Right atrium auricular region (tissue), 2 donors: ENCODE data around the gene PIK3R3. TPM values are rescaled to one million over a fixed set of nuclear protein-coding genes. Genes with fewer than 3 reads are reported as not detected.
A peak's percentile ranks its signal among the peaks of the same experiment; 100 is the strongest.

Experiments
- DNase-seq: peaks from one replicate; pipeline ENCODE4 v3.0.0-alpha.2; 2019; ENCODE audit warnings: low spot score
- H3K27ac ChIP-seq, 2 donors: fragments of 200-600 bp; sonication (generic); 1 replicate in 1 of 2; 2 replicates in 1 of 2; pipeline ENCODE4 v1.5.1; 2016 to 2019
- H3K27me3 ChIP-seq, 2 donors: fragments of 200-600 bp; sonication (generic); one replicate each; pipeline versions ENCODE4 v1.5.1 to v1.6.0; 2017 to 2019
- H3K36me3 ChIP-seq: fragments of 200-600 bp; sonication (generic); one replicate; pipeline ENCODE4 v1.5.1; 2016
- H3K4me1 ChIP-seq, 2 donors: fragments of 200-600 bp; sonication (generic); one replicate each; pipeline versions ENCODE4 v1.5.1 to v1.6.0; 2017 to 2019
- H3K4me3 ChIP-seq, 2 donors: fragments of 200-600 bp; sonication (generic); 1 replicate in 1 of 2; 2 replicates in 1 of 2; pipeline ENCODE4 v1.5.1; 2017 to 2019; ENCODE audit warnings: mild to moderate bottlenecking in 1 of 2, moderate library complexity in 1 of 2
- H3K9me3 ChIP-seq, 2 donors: fragments of 200-600 bp; sonication (generic); one replicate each; pipeline ENCODE4 v1.5.1; 2019
- CTCF ChIP-seq, 2 donors: fragments of 200-600 bp; sonication (generic); IDR thresholded peaks; one replicate each; pipeline ENCODE4 v1.5.1; 2019; ENCODE audit warnings: antibody characterized with exemption in 2 of 2
- total RNA-seq, 2 donors: library from RNA; depleted of rRNA; stranded (reverse); fragments of >200 nt; gene quantifications; one replicate each; pipeline ENCODE4 v1.1.0, GENCODE V29; 2016

PIK3R3 gene
- total RNA-seq, 2 donors from 2014 or later = 24.3 to 35.3 TPM

DNA sequence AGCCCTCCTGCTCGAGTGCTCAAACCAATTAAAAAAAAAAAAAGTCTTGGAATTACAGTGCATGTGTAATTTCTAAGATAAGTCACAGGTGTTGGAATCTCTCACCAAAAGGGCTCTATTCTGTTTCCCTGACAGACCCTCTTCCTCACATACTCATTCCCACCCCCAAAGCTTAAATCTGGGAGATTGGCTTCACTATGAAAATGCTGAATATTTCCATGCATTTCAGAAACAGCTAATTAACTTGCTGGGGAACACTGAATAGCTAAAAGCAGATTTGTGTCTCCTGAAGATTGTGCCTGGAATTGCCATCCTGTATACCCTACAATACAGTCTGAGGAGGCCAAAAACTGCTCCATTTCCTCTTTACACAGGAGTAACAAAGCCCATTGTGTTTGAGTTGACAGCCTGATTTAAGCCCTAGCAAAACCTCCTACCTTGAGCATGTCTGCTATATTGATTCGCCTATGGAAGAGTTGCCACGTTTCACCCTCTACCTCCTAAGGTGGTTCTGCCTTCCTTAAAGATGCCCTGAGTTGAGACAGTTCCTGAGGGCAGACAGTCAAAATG, 1.4 kb upstream of the PIK3R3 start:
- no peak for TF ChIP-seq CTCF (IDR thresholded peaks at IDR 0.05)
- Histone ChIP-seq H3K4me3 (peak overlapping the region; percentile 73 to 78), H3K9me3 (no peaks in the 10 kb centered on the region), H3K4me1 (peaks cover 0 to 25% of the 10 kb centered on the region in 2 donors), H3K36me3 (no peaks in the 10 kb centered on the region), H3K27me3 (no peaks in the 10 kb centered on the region), H3K27ac (peak overlapping the region; percentile 95 to 96)
- DNase-seq = no peak

GRCh38 chr1:46133181-46133658, 791 bp upstream of the PIK3R3 start:
- peaks cover 0 to 25% of the 10 kb centered on the region in 2 donors for H3K4me1 ChIP-seq
- no peaks in the 10 kb centered on the region for H3K9me3 ChIP-seq
- H3K27me3 ChIP-seq = no peaks in the 10 kb centered on the region
- no peak for DNase-seq
- no peaks in the 10 kb centered on the region for H3K36me3 ChIP-seq
- no peak for TF ChIP-seq CTCF (IDR thresholded peaks at IDR 0.05)
- peak overlapping the region; percentile 95 to 96 for H3K27ac ChIP-seq
- peak overlapping the region; percentile 73 to 78 for H3K4me3 ChIP-seq

GRCh38 chr1:46131712-46132528, 509 bp downstream of the PIK3R3 start:
- Histone ChIP-seq H3K4me3 (peak overlapping the region; percentile 73 to 78), H3K36me3 (no peaks in the 10 kb centered on the region), H3K4me1 (peaks cover 0 to 25% of the 10 kb centered on the region in 2 donors), H3K9me3 (no peaks in the 10 kb centered on the region), H3K27me3 (no peaks in the 10 kb centered on the region), H3K27ac (peak overlapping the region; percentile 95 to 96)
- TF ChIP-seq CTCF (IDR thresholded peaks at IDR 0.05) = no peak
- peak; percentile 60 for DNase-seq

- Histone ChIP-seq H3K27me3 (no peaks in the 10 kb centered on the region), H3K4me3 (peak overlapping the region; percentile 73 to 78), H3K27ac (peak overlapping the region; percentile 95 to 96), H3K36me3 (no peaks in the 10 kb centered on the region), H3K9me3 (no peaks in the 10 kb centered on the region), H3K4me1 (peaks cover 0 to 25% of the 10 kb centered on the region in 2 donors)
- no peak for TF ChIP-seq CTCF (IDR thresholded peaks at IDR 0.05)
- no peak for DNase-seq
These were observed 1.3 kb downstream of the PIK3R3 start for GRCh38 chr1:46131093-46131492.

DNA sequence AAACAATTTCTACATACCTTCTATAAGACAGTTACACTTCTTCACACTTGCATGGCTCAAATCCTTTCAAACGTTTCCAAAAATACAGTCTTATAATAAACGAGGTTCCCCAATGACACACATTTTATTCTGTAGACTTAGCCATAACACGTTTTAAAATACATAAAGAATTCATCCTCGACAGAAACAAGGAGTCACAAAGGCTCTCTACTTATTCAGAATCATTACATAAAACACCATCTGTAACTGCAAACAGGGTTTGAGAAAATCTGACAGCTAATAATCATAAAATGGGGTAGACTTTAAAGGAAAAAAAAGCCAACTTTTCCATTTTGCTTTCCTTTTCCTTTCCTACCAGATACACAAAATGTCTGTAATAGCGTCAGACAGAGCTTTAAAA, 1.8 kb downstream of the PIK3R3 start:
- Histone ChIP-seq H3K36me3 (no peaks in the 10 kb centered on the region), H3K9me3 (no peaks in the 10 kb centered on the region), H3K27me3 (no peaks in the 10 kb centered on the region), H3K4me1 (peaks cover 0 to 24% of the 10 kb centered on the region in 2 donors), H3K4me3 (peak overlapping the region; percentile 73 to 78), H3K27ac (peak overlapping the region; percentile 95 to 96)
- no peak for DNase-seq
- TF ChIP-seq CTCF (IDR thresholded peaks at IDR 0.05) = no peak
